IPS-20b (cell line): Measurements from ENCODE around the gene INHBB.

Experiments used
- H3K27ac ChIP-seq: one replicate; pipeline ENCODE4 v1.5.1; 2013; ENCODE audit warnings: low read length
- H3K27me3 ChIP-seq: 2 replicates; pipeline ENCODE4 v1.6.1; 2013; ENCODE audit warnings: mild to moderate bottlenecking, low read length, inconsistent platforms; ENCODE audit not compliant: insufficient read depth
- H3K36me3 ChIP-seq: 2 replicates; pipeline ENCODE4 v1.6.1; 2013; ENCODE audit warnings: low read depth, mild to moderate bottlenecking, inconsistent platforms, low read length, moderate library complexity; ENCODE audit not compliant: insufficient read depth
- H3K4me1 ChIP-seq: 2 replicates; pipeline ENCODE4 v1.6.1; 2013; ENCODE audit warnings: mild to moderate bottlenecking, control low read depth, inconsistent platforms, low read length, moderate library complexity; ENCODE audit not compliant: insufficient read depth
- H3K4me3 ChIP-seq: 2 replicates; pipeline ENCODE4 v1.5.1; 2013; ENCODE audit warnings: mild to moderate bottlenecking, low read length, inconsistent platforms
- H3K9ac ChIP-seq: 2 replicates; pipeline ENCODE4 v1.6.1; 2013; ENCODE audit warnings: low read depth, mild to moderate bottlenecking, inconsistent platforms, low read length, moderate library complexity
- H3K9me3 ChIP-seq: 2 replicates; pipeline ENCODE4 v1.6.1; 2013; ENCODE audit warnings: mild to moderate bottlenecking, low read depth, low read length, inconsistent platforms; ENCODE audit not compliant: insufficient read depth

Gene INHBB

DNA sequence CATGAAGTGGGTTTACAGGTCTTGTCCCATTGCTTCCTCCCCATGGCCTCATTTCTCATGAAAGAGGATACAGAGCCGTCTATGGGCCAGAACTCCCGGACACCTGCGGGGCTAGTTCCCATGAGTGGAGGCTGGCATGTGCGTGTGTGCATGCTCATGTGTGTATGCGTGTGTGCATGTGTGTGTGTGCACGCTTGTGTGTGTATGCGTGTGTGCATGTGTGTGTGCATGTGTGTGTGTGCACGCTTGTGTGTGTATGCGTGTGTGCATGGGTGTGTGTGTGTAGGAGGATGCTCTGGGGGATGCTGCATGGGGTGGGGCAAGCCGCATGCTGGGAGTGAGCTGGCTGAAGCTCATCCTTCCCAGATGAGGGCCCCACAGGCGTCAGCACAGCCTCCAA, 20.8 kb downstream of the INHBB start:
- no peak overlapping the region for H3K9ac ChIP-seq
- H3K27ac ChIP-seq: no peak overlapping the region
- H3K9me3 ChIP-seq: no peaks in the 10 kb centered on the region
- H3K4me1 ChIP-seq: peaks cover 1% of the 10 kb centered on the region; the same call in 1 of the 2 replicates
- peaks cover 9% of the 10 kb centered on the region for H3K27me3 ChIP-seq
- no peaks in the 10 kb centered on the region for H3K36me3 ChIP-seq
- H3K4me3 ChIP-seq: no peak overlapping the region

DNA sequence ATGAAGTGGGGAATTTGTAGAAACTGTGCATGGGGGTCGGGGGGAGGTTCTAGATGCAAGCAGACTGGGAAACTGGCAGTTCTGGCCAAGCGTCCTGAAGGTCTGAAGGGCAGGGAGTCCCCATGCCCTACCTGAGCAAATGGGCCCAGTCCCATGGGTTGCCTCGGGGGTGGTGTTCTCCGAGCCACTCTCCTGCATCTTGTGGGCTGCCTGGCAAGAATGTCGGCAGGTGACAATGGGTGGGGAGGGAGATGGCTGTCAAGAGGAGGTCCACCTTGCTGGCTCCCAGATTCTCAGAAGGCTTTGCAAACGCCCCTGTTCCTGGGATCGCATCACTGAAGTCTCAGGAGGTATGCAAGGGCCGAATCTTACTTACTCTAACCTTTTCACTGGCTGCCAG, 21.3 kb downstream of the INHBB start:
- Histone ChIP-seq H3K9me3 (no peaks in the 10 kb centered on the region), H3K9ac (no peak overlapping the region), H3K27me3 (peaks cover 14% of the 10 kb centered on the region), H3K4me1 (peaks cover 6% of the 10 kb centered on the region; the same call in 1 of the 2 replicates), H3K27ac (no peak overlapping the region), H3K36me3 (no peaks in the 10 kb centered on the region), H3K4me3 (no peak overlapping the region)

DNA sequence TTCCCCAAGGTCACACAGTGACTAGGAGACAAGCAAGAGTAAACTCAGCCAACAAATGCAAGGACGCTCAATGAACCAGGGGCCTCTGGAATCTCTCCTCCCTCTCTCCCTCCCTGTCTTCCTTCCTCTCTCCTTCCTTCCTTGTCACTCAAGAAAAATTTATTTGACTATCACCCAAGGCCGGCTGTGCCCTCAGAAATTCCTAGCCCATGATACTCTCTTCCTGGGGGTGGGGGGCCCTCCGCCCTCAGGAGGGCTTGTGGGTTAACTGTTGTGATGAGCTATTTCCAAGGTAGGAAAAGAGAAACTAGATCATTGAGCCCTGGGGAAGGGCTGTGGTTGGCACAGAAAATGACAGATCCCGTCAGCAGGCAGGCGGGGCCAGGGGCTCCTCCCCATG, 21.7 kb downstream of the INHBB start:
- peaks cover 11% of the 10 kb centered on the region for H3K4me1 ChIP-seq
- H3K36me3 ChIP-seq: no peaks in the 10 kb centered on the region
- no peaks in the 10 kb centered on the region for H3K9me3 ChIP-seq
- no peak overlapping the region for H3K4me3 ChIP-seq
- H3K27me3 ChIP-seq: peaks cover 18% of the 10 kb centered on the region
- H3K9ac ChIP-seq: no peak overlapping the region
- H3K27ac ChIP-seq: no peak overlapping the region

DNA sequence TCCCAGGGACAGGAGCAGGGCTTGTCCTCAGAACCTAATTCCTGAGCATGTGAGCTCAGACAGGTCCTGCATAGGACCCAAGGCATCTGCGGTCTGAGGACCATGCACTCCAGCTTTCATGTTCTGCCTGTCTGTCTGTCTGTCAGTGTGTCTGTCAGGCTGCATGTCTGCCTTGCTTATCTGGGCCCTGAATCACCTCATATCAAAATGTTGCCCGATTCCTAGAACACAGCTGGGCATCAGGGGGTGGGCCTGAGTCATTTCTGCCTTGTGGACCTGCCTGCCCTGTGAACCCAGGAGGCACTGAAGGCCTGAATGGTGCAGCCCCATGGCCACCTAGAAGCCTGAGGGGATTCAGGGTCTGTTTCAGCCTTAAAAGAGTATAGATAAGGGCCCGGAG, 22.1 kb downstream of the INHBB start:
- Histone ChIP-seq H3K27ac (no peak overlapping the region), H3K9ac (no peak overlapping the region), H3K36me3 (no peaks in the 10 kb centered on the region), H3K9me3 (no peaks in the 10 kb centered on the region), H3K27me3 (peaks cover 22% of the 10 kb centered on the region), H3K4me3 (no peak overlapping the region), H3K4me1 (peaks cover 15% of the 10 kb centered on the region)

DNA sequence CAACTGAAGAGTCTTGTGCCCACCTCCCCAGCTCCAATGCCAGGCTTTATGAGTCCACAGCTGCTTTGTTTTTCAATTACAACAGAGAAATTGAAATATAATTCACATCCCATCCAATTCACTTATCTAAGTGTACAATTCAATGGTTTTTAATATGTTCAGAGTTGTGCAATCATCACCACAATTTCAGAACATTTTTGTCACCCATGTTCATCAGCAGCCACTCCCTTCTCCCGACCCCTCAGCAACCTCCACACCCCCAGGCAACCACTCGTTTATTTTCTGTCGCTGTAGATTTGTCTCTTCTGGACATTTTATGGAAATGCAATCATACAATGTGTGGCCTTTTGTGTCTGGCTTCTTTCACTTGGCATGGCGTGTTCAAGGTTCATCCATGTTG, 23.3 kb downstream of the INHBB start:
- no peak overlapping the region for H3K27ac ChIP-seq
- H3K27me3 ChIP-seq: peaks cover 23% of the 10 kb centered on the region
- H3K4me3 ChIP-seq: no peak overlapping the region
- no peaks in the 10 kb centered on the region for H3K9me3 ChIP-seq
- H3K4me1 ChIP-seq: peaks cover 22% of the 10 kb centered on the region
- H3K9ac ChIP-seq: no peak overlapping the region
- H3K36me3 ChIP-seq: no peaks in the 10 kb centered on the region

DNA sequence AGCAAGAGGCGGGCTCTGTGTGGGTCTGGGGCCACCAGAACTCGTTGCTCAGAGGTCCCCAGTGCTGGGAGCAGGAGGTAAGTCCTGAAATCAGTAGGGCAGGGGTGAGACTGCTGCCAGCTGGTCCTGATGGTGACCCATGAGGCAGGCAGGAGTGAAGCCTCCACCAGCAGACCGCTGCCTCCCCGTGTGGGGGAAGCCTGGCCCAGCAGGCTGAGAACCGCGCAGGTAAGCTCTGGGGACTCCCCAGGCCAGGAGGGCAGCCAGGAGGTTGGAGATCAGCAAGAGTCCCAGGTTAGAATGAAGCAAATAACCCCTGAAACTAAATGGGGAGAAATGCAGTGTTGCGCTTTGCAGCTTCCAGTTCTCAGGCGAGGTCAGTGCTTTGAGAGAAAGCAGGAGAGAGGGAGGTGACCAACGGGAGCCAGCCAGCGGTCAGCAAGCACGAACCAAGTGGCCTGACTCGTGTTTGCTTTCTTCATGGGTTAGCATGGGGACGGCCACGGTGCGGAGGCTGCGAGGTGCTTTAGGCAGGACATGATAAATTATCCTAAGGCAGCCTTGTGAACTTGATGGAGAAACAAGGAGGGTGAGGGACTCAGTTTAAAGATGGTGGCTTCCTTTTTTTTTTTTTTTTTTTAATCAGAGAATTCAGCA, 26.2 kb downstream of the INHBB start:
- peak overlapping the region; percentile 20; the same call in 1 of the 2 replicates for H3K9ac ChIP-seq
- H3K36me3 ChIP-seq: no peaks in the 10 kb centered on the region
- H3K4me3 ChIP-seq: no peak overlapping the region
- H3K27ac ChIP-seq: no peak overlapping the region
- H3K27me3 ChIP-seq: peaks cover 47% of the 10 kb centered on the region
- H3K4me1 ChIP-seq: peaks cover 30% of the 10 kb centered on the region
- H3K9me3 ChIP-seq: no peaks in the 10 kb centered on the region

DNA sequence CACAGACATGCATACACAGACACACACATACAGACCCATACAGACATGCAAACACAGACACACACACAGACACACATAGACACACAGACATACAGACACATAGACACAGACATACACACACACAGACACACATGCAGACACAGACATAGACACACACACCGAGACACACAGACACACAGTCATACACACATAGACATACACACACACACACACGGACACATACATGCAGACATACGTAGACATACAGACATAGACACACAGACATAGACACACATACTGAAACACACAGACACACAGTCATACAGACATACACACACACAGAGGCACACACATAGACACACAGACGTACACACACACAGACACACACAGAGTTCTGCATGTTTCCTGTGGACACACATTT, 26.9 kb downstream of the INHBB start:
- H3K36me3 ChIP-seq: no peaks in the 10 kb centered on the region
- peak overlapping the region; percentile 65; the same call in 1 of the 2 replicates for H3K4me3 ChIP-seq
- no peaks in the 10 kb centered on the region for H3K9me3 ChIP-seq
- peak overlapping the region; percentile 23; the same call in 1 of the 2 replicates for H3K9ac ChIP-seq
- peak overlapping the region; percentile 13 for H3K27ac ChIP-seq
- peaks cover 54% of the 10 kb centered on the region for H3K27me3 ChIP-seq
- H3K4me1 ChIP-seq: peaks cover 30% of the 10 kb centered on the region

DNA sequence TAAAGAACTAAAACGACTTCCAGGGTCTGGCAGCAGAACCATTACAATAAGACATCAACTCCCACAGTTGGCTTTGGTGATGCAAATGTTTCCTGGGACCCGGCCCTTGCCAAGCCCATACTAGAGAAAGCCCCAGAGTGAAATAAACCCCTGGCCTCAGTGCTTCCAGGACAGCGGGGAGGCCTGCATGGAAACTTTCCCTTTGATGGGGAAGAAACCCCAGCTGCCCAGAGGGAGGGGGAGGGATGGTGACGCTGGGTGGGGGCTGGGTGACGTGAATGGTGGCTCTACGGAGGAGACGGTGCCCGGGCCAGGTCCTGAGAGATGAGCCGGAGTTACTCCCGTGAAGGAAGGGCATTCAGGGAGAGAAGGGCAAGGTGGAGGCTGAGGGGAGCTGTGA, 27.5 kb downstream of the INHBB start:
- H3K27ac ChIP-seq: no peak overlapping the region
- H3K27me3 ChIP-seq: peaks cover 60% of the 10 kb centered on the region

DNA sequence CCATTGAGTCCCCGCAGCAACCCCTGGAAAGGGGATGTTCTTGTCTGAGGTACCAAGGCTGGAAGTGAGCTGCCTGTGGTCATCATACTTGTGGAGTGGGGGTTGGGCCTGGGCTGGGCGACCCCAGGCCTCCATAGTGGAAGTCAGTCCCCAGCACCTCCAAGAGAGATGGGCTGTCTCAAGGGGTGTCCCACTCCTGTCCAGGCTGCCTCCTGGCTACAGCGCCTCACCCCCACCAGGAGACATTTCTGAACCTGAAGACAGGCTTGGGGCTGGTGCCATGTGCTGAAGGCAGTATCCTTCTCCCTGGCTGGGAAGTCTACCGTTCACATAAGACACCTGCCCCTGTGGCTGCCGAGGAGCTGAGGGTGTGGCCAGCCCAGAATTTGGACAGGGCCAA, 28.9 kb downstream of the INHBB start:
- Histone ChIP-seq H3K4me1 (peaks cover 30% of the 10 kb centered on the region), H3K9me3 (no peaks in the 10 kb centered on the region), H3K27me3 (peaks cover 62% of the 10 kb centered on the region), H3K36me3 (no peaks in the 10 kb centered on the region), H3K9ac (no peak overlapping the region), H3K4me3 (no peak overlapping the region), H3K27ac (no peak overlapping the region)

More for the DNA sequence above, 27.5 kb downstream of the INHBB start:
- no peaks in the 10 kb centered on the region for H3K9me3 ChIP-seq
- peaks cover 30% of the 10 kb centered on the region for H3K4me1 ChIP-seq
- peak overlapping the region; percentile 59; the same call in 1 of the 2 replicates for H3K9ac ChIP-seq
- H3K4me3 ChIP-seq: peak overlapping the region; percentile 65
- H3K36me3 ChIP-seq: no peaks in the 10 kb centered on the region

DNA sequence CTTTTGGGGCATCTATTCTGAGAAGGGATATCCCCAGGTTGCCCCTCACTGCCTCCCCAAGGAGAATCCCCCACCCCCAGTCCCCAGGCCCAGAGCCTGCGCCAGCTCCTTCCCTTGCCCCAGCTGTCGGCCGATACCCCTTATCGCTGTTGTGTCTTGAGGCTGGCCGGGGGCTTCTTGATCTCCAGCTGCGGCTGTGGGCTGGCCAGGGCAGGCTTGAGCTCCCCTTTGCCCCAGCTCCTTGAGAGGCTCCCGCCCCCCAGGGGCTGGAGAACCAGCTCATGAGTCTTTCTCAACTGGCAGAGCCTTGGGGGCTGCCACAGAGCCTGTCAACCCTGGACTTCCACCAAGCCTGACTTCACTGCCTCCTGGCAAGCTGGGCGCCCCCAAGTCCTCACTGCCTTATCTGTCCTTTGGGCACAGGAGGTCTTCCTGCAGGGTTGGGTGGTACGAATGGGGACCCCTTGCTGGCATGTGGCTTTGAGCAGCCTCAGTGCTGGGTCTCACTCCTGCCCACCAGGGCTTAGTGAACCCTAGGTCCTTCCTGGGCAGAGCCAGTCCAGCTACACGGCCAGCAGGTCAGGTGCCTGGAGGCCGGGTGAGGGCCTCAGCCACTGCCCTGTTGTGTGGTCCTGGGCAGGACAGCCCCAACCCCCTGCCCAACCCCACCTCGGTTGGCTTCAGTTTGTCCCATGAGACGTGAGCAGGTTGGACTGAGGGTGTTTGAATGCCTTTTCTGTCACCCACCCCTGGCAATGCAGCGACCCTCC, 29.5 kb downstream of the INHBB start:
- H3K9ac ChIP-seq: no peak overlapping the region

DNA sequence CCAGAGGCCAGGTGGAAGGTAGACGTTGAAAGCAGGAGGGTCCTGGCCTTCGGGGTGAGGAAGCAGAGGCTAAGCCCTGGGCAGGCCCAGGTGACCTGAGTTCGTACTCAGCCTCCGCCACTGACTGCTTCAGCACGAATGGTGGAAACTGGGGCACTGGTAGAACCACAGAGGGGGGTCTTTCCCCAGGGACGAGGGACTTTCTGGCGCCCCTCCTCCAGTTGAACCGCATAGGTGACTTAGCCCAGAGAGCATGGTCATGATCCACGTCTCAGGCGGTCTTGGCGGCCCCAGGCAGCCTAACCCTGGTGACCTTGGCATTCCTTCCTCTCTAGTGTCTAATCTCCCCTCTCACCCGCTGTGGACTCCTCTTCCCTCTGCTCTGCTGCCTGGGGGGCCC, 30.2 kb downstream of the INHBB start:
- no peaks in the 10 kb centered on the region for H3K36me3 ChIP-seq
- H3K27ac ChIP-seq: no peak overlapping the region
- no peaks in the 10 kb centered on the region for H3K9me3 ChIP-seq
- peaks cover 30% of the 10 kb centered on the region for H3K4me1 ChIP-seq
- peaks cover 62% of the 10 kb centered on the region for H3K27me3 ChIP-seq
- no peak overlapping the region for H3K9ac ChIP-seq
- H3K4me3 ChIP-seq: no peak overlapping the region

More for the DNA sequence above, 29.5 kb downstream of the INHBB start:
- H3K4me1 ChIP-seq: peaks cover 30% of the 10 kb centered on the region
- no peak overlapping the region for H3K27ac ChIP-seq
- H3K27me3 ChIP-seq: peaks cover 62% of the 10 kb centered on the region
- H3K36me3 ChIP-seq: no peaks in the 10 kb centered on the region
- H3K9me3 ChIP-seq: no peaks in the 10 kb centered on the region
- no peak overlapping the region for H3K4me3 ChIP-seq
